BLaER1 treated with 17β-estradiol and CSF1 and Interleukin-3, amounts not matched to agents 10 nM and 100 nM (cell line): Measurements from ENCODE around the gene RORC.
A peak's percentile ranks its signal among the peaks of the same experiment; 100 is the strongest.
"Not testable (repeated sequence)": the region's sequence is repeated elsewhere in the genome, so short reads cannot be mapped to it uniquely, and the experiment has no call there.

Experiments
- H3K27ac ChIP-seq, 11 experiments: shearing (Covaris generic); formaldehyde crosslinking; 2 replicates each; pipeline ENCODE4 v1.8.1; 2022
- H3K27me3 ChIP-seq, 11 experiments: shearing (Covaris generic); formaldehyde crosslinking; 2 replicates each; pipeline ENCODE4 v1.8.1; 2022
- H3K36me3 ChIP-seq, 11 experiments: shearing (Covaris generic); formaldehyde crosslinking; 2 replicates each; pipeline ENCODE4 v1.8.1; 2022
- H3K4me1 ChIP-seq, 10 experiments: shearing (Covaris generic); formaldehyde crosslinking; 2 replicates each; pipeline ENCODE4 v1.8.1; 2022
- H3K4me2 ChIP-seq, 11 experiments: shearing (Covaris generic); formaldehyde crosslinking; 2 replicates each; pipeline ENCODE4 v1.8.1; 2022
- H3K4me3 ChIP-seq, 10 experiments: shearing (Covaris generic); formaldehyde crosslinking; 2 replicates each; pipeline ENCODE4 v1.8.1; 2022
- H3K9ac ChIP-seq, 11 experiments: shearing (Covaris generic); formaldehyde crosslinking; 2 replicates each; pipeline ENCODE4 v1.8.1; 2022
- H3K9me3 ChIP-seq, 11 experiments: shearing (Covaris generic); formaldehyde crosslinking; replicated peaks in 1 of 11; 2 replicates each; pipeline ENCODE4 v1.8.1; 2022
- H4K20me1 ChIP-seq, 11 experiments: shearing (Covaris generic); formaldehyde crosslinking; 2 replicates each; pipeline ENCODE4 v1.8.1; 2022
- Cebpa-rat ChIP-seq, 11 experiments: shearing (Covaris generic); IDR thresholded peaks; 2 replicates each; pipeline ENCODE4 v1.8.1; 2022

The RORC gene

DNA sequence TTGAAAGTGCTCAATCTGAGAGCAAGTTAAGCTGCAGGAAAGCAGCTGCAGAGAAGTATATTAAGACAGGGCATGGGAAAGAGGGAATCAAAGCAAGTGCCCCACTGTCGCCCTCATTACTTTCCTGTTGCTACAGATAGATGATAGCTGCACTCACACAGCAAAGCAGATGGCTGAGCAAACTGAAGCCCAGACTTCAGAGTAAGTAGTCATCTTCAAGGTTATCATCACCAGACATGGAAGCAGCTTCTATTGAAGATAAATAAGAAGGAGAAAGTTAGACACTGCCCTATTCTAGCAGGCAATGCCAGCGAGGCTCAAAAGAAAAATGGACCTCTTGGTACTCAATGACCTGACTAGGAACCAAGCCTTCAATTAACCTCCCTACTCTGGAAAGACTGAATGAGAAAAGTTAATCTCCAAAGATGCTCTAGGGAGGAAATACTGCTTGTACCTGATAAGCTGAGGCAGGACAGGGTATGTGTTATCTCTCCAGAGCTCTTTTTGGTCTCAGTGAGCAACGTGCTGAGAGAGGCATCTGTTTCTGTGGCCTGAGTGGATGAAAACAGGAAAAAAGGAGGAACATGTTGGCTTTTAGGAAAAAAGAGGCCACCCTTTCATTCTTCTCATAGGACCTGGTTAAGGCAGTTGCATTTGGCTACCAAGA is 57.2 kb downstream of the RORC start:
- Histone ChIP-seq H3K27me3 (no peaks in the 10 kb centered on the region), H3K9ac (no peak overlapping the region), H3K4me3 (no peak overlapping the region), H3K4me2 (no peak overlapping the region), H3K9me3 (peaks cover 0 to 2% (median 0%) of the 10 kb centered on the region in 11 experiments; a peak in 2 of 22 replicates), H3K36me3 (peaks cover 0 to 34% (median 22%) of the 10 kb centered on the region in 11 experiments; a peak in 11 of 22 replicates), H3K4me1 (peaks cover 0 to 2% (median 0%) of the 10 kb centered on the region in 10 experiments; a peak in 1 of 20 replicates), H4K20me1 (no peaks in the 10 kb centered on the region), H3K27ac (no peak overlapping the region)
- no peak for TF ChIP-seq Cebpa-rat (IDR thresholded peaks at IDR 0.05)

DNA sequence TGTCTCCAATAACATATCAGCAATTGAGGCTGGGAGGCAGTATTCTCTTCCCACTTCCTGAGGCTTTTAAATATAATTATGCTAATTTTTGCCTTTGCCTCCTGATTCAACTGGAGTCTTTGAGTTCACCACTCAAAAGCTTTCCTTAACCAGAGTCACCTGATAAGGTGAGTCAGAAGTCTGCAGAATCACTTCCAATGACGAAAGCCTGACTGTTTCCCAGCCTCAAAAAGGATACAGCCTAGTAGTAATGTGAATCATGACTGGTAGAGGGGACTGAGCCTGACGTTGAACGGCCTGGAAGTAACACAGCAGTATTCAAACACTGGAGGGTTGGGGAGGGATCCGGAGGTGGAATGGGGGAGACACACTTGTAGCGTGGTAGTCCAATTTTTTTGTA is 57.9 kb downstream of the RORC start:
- TF ChIP-seq Cebpa-rat (IDR thresholded peaks at IDR 0.05): no peak
- Histone ChIP-seq H4K20me1 (no peaks in the 10 kb centered on the region), H3K4me3 (no peak overlapping the region), H3K4me2 (no peak overlapping the region), H3K9ac (no peak overlapping the region), H3K27ac (no peak overlapping the region), H3K9me3 (peaks cover 0 to 3% (median 0%) of the 10 kb centered on the region in 11 experiments; a peak in 2 of 22 replicates), H3K4me1 (no peaks in the 10 kb centered on the region), H3K36me3 (peaks cover 0 to 33% (median 21%) of the 10 kb centered on the region in 11 experiments; a peak in 11 of 22 replicates), H3K27me3 (no peaks in the 10 kb centered on the region)

DNA sequence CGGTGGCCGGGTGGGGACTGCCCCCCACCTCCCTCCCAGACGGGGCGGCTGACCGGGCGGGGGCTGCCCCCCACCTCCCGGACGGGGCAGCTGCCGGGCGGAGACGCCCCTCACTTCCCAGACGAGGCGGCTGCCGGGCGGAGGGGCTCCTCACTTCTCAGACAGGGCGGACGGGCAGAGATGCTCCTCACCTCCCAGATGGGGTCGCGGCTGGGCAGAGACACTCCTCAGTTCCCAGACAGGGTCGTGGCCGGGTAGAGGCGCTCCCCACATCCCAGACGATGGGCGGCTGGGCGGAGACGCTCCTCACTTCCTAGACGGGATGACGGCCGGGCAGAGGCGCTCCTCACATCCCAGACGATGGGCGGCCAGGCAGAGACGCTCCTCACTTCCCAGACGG is 62.3 kb downstream of the RORC start:
- H3K4me3 ChIP-seq, H3K27me3 ChIP-seq, H3K36me3 ChIP-seq, H3K27ac ChIP-seq, H3K9me3 ChIP-seq, H3K9ac ChIP-seq, H3K4me1 ChIP-seq, H4K20me1 ChIP-seq, H3K4me2 ChIP-seq: not testable (repeated sequence)

DNA sequence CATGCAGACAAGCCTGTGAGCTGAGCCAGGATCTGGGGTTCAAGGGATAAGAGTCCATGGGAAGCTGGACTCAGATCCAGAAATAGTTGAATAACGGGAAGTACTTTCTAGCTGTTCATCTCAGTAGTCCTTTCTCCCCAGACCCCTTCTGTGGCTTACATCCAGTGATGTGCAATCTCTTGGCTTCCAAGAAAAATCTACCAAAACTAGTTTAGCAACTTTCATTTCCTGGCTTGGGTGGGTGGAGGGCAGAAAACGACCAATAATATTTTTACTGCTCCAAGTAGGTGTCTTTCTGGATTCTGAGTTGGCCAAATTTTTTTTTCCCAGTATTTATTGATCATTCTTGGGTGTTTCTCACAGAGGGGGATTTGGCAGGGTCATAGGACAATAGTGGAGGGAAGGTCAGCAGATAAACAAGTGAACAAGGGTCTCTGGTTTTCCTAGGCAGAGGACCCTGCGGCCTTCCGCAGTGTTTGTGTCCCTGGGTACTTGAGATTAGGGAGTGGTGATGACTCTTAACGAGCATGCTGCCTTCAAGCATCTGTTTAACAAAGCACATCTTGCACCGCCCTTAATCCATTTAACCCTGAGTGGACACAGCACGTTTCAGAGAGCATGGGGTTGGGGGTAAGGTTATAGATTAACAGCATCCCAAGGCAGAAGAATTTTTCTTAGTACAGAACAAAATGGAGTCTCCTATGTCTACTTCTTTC is 63.1 kb downstream of the RORC start:
- not testable (repeated sequence) for H3K9me3 ChIP-seq, H3K27me3 ChIP-seq, H3K4me3 ChIP-seq, H3K27ac ChIP-seq, H3K9ac ChIP-seq, H3K36me3 ChIP-seq, H4K20me1 ChIP-seq
- Histone ChIP-seq H3K4me1 (peaks cover 7 to 14% (median 9%) of the 10 kb centered on the region in 10 experiments), H3K4me2 (0 out of 22 replicates have a peak overlapping the region, but pooled peaks of 3 of the 11 experiments have one; percentile 1 to 18 (median 1))

DNA sequence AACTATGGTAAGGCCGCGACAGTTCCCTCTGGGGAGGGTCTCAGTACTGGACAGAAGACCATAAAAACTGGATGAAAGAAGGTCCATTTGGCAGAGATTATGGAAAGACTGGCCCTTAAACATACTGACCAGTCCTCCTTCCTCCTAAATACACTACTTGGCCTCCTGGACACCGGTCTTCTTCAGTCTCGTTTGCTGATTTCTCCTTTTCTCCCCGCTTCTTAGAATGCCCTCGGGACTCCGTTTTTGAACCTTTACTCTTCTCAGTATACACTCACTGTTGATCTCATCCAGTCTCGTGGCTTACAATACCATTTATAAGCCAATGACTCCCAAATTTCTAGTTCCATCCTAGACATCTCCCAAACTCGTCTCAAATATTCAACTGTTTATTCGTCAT is 67.6 kb downstream of the RORC start:
- H3K4me3 ChIP-seq: peak overlapping the region; percentile 66 to 94 (median 82)
- peaks cover 28 to 35% (median 33%) of the 10 kb centered on the region in 11 experiments for H3K36me3 ChIP-seq
- H3K9ac ChIP-seq: peak overlapping the region; percentile 83 to 92 (median 88)
- H3K27me3 ChIP-seq: no peaks in the 10 kb centered on the region
- H3K27ac ChIP-seq: peak overlapping the region; percentile 76 to 89 (median 84)
- no peaks in the 10 kb centered on the region for H3K9me3 ChIP-seq
- H3K4me2 ChIP-seq: peak overlapping the region; percentile 85 to 97 (median 91)
- H3K4me1 ChIP-seq: peaks cover 20 to 29% (median 22%) of the 10 kb centered on the region in 10 experiments
- H4K20me1 ChIP-seq: no peaks in the 10 kb centered on the region
- no peak for TF ChIP-seq Cebpa-rat (IDR thresholded peaks at IDR 0.05)

DNA sequence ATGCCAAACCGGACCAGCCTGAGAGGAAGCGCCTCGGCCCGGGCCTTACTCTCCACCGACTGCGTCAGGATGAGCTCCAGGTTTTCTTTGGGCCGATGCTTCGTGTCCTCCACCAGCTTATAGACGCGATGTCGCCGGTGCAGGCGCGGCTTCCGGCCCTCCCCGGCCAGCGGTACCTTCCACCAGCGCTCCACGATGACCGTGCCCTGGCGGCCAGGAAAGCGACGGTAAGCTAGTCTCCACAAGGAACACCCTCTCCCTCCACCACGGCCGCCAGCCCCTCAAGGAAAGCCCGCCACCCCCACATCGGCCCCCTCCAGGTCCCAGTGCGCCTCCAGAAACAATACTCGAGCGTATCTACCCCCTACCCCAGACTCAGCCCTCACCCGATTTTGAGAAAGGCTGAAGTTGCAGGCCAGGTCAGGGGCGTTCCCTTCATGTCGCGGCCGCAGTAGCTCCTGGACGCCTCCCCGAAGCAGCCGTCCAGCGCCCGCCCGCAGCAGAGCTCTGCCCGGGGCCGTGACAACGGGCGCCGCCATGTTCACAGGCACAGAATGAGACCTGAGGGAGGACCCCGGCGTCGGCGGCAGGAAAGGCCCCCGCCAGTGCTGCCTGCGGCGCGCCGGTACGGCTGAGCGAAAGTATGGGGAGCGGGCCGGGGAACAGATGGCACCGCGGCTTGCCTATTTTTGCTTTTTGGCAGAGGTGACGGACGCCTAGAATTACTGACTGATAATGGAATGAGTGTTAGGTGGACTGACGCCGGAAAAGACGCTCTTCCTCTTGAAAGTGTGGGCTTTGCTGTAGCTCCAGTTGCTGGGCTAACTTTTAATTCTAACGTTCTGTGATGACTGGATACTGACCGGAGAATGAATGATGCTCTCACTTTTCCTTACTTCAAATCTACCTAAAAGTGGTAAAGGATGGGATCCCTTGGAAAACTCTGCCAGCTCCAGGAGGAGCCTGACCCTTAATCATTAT is 68.4 kb downstream of the RORC start, which contains the start of gene MRPL9:
MRPL9 (minus strand) TSS at position 556 of the 981 bp plus-strand sequence; CDS start at position 539, 17 bp downstream.
- Histone ChIP-seq H3K27ac (peak within 1 kb of the TSS; percentile 76 to 89 (median 84)), H3K9ac (peak within 1 kb of the TSS; percentile 83 to 92 (median 88)), H3K36me3 (peaks cover 36 to 43% (median 41%) of the 10 kb centered on the region in 11 experiments), H3K4me2 (peak within 1 kb of the TSS; percentile 87 to 97 (median 94)), H3K4me3 (peak within 1 kb of the TSS; percentile 66 to 94 (median 82)), H4K20me1 (no peaks in the 10 kb centered on the region), H3K27me3 (no peaks in the 10 kb centered on the region), H3K4me1 (peaks cover 20 to 29% (median 22%) of the 10 kb centered on the region in 10 experiments), H3K9me3 (no peaks in the 10 kb centered on the region)
- TF ChIP-seq Cebpa-rat (IDR thresholded peaks at IDR 0.05): no peak

DNA sequence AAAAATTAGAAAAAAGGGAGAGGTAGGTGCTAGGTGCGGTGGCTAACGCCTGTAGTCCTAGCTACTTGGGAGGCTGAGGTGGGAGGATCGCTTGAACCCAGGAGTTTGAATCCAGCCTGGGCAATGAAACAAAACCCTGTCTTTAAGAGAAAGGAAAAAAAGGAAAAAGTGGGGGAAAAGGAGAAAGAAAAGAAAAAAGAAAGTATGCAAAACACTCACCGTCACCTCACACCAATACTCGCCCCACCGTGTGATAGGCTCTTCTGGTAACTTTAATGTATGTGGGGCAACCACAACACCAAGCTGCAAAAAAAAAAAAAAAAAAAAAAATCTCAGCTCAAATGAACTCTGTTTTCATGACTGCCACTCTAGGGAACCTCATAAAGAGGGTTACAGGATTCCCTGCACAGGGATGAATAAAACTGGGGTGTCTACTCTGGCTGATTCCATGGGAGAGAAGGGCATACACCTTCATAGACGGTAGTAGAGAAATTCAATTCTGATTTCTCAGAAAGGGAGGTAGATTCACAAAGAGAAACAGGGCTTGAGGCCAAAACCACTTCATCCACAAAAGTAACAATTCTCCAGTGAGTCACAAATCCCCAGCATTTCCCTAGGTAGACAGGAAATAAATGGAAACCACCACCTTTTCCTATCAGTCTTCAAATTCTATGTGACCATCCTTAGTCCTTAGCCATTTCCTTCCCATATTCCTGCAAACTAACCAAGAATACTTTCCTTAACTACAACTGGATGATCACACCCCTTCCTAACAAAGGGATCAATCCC is 70.8 kb downstream of the RORC start:
- Histone ChIP-seq H4K20me1 (no peaks in the 10 kb centered on the region), H3K9me3 (no peaks in the 10 kb centered on the region), H3K9ac (no peak overlapping the region), H3K4me1 (peaks cover 20 to 42% (median 26%) of the 10 kb centered on the region in 10 experiments), H3K4me3 (no peak overlapping the region), H3K27me3 (no peaks in the 10 kb centered on the region), H3K27ac (no peak overlapping the region), H3K36me3 (peaks cover 43 to 66% (median 57%) of the 10 kb centered on the region in 11 experiments), H3K4me2 (0 out of 22 replicates have a peak overlapping the region, but pooled peaks of 1 of the 11 experiments have one; percentile 96)
- no peak for TF ChIP-seq Cebpa-rat (IDR thresholded peaks at IDR 0.05)

DNA sequence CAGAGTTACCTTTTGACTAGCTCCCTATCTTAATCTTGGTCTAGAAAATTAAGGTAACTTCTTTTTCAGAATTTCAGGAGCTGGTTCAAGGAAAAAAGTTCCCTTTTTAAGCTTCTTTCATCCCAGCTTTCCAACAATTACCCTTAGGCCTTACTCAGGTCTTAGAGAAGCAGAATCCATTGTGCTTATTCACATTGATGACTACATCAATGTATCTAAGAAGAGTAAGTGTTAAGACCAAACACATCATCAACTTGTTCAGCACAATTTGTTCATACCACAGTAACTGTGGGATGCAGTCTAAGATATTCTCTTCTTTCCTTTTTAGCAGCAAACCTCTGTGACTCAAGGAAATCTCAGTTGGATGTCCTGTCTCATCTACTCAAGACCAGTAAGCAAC is 72.4 kb downstream of the RORC start:
- no peak for TF ChIP-seq Cebpa-rat (IDR thresholded peaks at IDR 0.05)
- Histone ChIP-seq H3K9ac (no peak overlapping the region), H4K20me1 (no peaks in the 10 kb centered on the region), H3K4me1 (peaks cover 18 to 38% (median 24%) of the 10 kb centered on the region in 10 experiments), H3K27ac (no peak overlapping the region), H3K4me3 (no peak overlapping the region), H3K36me3 (peaks cover 43 to 76% (median 66%) of the 10 kb centered on the region in 11 experiments), H3K9me3 (no peaks in the 10 kb centered on the region), H3K4me2 (no peak overlapping the region), H3K27me3 (no peaks in the 10 kb centered on the region)
